Measurements from ENCODE around the gene BRPF1. TPM values are rescaled to one million over a fixed set of nuclear protein-coding genes. Genes with fewer than 3 reads are reported as not detected.

Gene BRPF1
- total and polyA plus RNA-seq, 2 experiments from 2014 or later, result 8.0 to 24.7 TPM

- no peak overlapping the region for H3K4me3 Mint-ChIP-seq
- ATAC-seq (no peak), DNase-seq (ENCODE audit: low spot score) (no peak)
- no peaks in the 10 kb centered on the region for H3K4me1 ChIP-seq (ENCODE audit: insufficient read depth)
- no peaks in the 10 kb centered on the region for H3K9me3 Mint-ChIP-seq
- TF ChIP-seq POLR2AphosphoS5 (IDR thresholded peaks at IDR 0.05; ENCODE audit: low read depth) (no peak), CREB1 (CRISPR knock-in tag; IDR thresholded peaks at IDR 0.05; ENCODE audit: low read depth) (no peak), REST (IDR thresholded peaks at IDR 0.05; ENCODE audit: unreplicated experiment) (no peak), ZNF114 (CRISPR knock-in tag; IDR thresholded peaks at IDR 0.05) (no peak), NANOG (IDR thresholded peaks at IDR 0.05; ENCODE audit: borderline replicate concordance) (no peak), EZH2phosphoT487 (IDR thresholded peaks at IDR 0.05; ENCODE audit: unreplicated experiment) (no peak), ETS1 (IDR thresholded peaks at IDR 0.05) (no peak), EZH2 (IDR thresholded peaks at IDR 0.05; ENCODE audit: low read depth, unreplicated experiment) (no peak)
- TF ChIP-seq, protein P1, sequence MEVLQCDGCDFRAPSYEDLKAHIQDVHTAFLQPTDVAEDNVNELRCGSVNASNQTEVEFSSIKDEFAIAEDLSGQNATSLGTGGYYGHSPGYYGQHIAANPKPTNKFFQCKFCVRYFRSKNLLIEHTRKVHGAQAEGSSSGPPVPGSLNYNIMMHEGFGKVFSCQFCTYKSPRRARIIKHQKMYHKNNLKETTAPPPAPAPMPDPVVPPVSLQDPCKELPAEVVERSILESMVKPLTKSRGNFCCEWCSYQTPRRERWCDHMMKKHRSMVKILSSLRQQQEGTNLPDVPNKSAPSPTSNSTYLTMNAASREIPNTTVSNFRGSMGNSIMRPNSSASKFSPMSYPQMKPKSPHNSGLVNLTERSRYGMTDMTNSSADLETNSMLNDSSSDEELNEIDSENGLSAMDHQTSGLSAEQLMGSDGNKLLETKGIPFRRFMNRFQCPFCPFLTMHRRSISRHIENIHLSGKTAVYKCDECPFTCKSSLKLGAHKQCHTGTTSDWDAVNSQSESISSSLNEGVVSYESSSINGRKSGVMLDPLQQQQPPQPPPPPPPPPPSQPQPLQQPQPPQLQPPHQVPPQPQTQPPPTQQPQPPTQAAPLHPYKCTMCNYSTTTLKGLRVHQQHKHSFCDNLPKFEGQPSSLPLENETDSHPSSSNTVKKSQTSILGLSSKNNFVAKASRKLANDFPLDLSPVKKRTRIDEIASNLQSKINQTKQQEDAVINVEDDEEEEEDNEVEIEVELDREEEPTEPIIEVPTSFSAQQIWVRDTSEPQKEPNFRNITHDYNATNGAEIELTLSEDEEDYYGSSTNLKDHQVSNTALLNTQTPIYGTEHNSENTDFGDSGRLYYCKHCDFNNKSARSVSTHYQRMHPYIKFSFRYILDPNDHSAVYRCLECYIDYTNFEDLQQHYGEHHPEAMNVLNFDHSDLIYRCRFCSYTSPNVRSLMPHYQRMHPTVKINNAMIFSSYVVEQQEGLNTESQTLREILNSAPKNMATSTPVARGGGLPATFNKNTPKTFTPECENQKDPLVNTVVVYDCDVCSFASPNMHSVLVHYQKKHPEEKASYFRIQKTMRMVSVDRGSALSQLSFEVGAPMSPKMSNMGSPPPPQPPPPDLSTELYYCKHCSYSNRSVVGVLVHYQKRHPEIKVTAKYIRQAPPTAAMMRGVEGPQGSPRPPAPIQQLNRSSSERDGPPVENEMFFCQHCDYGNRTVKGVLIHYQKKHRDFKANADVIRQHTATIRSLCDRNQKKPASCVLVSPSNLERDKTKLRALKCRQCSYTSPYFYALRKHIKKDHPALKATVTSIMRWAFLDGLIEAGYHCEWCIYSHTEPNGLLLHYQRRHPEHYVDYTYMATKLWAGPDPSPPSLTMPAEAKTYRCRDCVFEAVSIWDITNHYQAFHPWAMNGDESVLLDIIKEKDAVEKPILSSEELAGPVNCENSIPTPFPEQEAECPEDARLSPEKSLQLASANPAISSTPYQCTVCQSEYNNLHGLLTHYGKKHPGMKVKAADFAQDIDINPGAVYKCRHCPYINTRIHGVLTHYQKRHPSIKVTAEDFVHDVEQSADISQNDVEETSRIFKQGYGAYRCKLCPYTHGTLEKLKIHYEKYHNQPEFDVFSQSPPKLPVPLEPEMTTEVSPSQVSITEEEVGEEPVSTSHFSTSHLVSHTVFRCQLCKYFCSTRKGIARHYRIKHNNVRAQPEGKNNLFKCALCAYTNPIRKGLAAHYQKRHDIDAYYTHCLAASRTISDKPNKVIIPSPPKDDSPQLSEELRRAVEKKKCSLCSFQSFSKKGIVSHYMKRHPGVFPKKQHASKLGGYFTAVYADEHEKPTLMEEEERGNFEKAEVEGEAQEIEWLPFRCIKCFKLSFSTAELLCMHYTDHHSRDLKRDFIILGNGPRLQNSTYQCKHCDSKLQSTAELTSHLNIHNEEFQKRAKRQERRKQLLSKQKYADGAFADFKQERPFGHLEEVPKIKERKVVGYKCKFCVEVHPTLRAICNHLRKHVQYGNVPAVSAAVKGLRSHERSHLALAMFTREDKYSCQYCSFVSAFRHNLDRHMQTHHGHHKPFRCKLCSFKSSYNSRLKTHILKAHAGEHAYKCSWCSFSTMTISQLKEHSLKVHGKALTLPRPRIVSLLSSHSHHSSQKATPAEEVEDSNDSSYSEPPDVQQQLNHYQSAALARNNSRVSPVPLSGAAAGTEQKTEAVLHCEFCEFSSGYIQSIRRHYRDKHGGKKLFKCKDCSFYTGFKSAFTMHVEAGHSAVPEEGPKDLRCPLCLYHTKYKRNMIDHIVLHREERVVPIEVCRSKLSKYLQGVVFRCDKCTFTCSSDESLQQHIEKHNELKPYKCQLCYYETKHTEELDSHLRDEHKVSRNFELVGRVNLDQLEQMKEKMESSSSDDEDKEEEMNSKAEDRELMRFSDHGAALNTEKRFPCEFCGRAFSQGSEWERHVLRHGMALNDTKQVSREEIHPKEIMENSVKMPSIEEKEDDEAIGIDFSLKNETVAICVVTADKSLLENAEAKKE (CRISPR knock-in tag; IDR thresholded peaks at IDR 0.05), result no peak
- TF ChIP-seq, protein P2, sequence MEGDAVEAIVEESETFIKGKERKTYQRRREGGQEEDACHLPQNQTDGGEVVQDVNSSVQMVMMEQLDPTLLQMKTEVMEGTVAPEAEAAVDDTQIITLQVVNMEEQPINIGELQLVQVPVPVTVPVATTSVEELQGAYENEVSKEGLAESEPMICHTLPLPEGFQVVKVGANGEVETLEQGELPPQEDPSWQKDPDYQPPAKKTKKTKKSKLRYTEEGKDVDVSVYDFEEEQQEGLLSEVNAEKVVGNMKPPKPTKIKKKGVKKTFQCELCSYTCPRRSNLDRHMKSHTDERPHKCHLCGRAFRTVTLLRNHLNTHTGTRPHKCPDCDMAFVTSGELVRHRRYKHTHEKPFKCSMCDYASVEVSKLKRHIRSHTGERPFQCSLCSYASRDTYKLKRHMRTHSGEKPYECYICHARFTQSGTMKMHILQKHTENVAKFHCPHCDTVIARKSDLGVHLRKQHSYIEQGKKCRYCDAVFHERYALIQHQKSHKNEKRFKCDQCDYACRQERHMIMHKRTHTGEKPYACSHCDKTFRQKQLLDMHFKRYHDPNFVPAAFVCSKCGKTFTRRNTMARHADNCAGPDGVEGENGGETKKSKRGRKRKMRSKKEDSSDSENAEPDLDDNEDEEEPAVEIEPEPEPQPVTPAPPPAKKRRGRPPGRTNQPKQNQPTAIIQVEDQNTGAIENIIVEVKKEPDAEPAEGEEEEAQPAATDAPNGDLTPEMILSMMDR (conservative IDR thresholded peaks at IDR 0.05; ENCODE audit: low read depth in 2 of 2), result no peak
- no peak overlapping the region for H2AFZ ChIP-seq
- no peak overlapping the region for H3K4me3 ChIP-seq
- H3F3A ChIP-seq (replicated peaks; ENCODE audit: low read depth), result no peaks in the 10 kb centered on the region; the same call in 1 of the 2 replicates
- peaks cover 50% of the 10 kb centered on the region for H3K36me3 ChIP-seq (ENCODE audit: insufficient read depth)
- no peak overlapping the region for H3K27ac ChIP-seq (ENCODE audit: low read depth)
- peaks cover 91% of the 10 kb centered on the region for H3K36me3 Mint-ChIP-seq (ENCODE audit: low read depth)
- no peak overlapping the region for H3K4me2 ChIP-seq
- H4K20me1 ChIP-seq (replicated peaks; ENCODE audit: insufficient read depth), result peaks cover 9% of the 10 kb centered on the region
- H3K79me2 ChIP-seq (replicated peaks; ENCODE audit: insufficient read depth), result peaks cover under 1% of the 10 kb centered on the region; the same call in 1 of the 2 replicates
- H3K27me3 Mint-ChIP-seq (ENCODE audit: insufficient read depth, low read depth, poor library complexity), result peaks cover 7% of the 10 kb centered on the region
- no peaks in the 10 kb centered on the region for H3K9me2 ChIP-seq (ENCODE audit: insufficient read depth)
- H3K27ac Mint-ChIP-seq, result no peak overlapping the region
- H3K27me3 ChIP-seq (ENCODE audit: insufficient read depth), result no peaks in the 10 kb centered on the region
- H3K4me1 Mint-ChIP-seq, result no peaks in the 10 kb centered on the region
Measured at GRCh38 chr3:9742560-9742959, 11.0 kb downstream of the BRPF1 start.
